OCI-LY1 (cell line): Measurements from ENCODE around the gene TEKT1.

Experiments used
- CTCF ChIP-seq: fragments of 200-600 bp; sonication (generic), shearing (Covaris generic); IDR thresholded peaks from 2 replicates; pipeline ENCODE4 v1.5.1; 2017; ENCODE audit warnings: mild to moderate bottlenecking, antibody characterized with exemption, low read length, moderate library complexity, mixed read lengths
- EZH2 ChIP-seq: fragments of 200-600 bp; sonication (generic), shearing (Covaris generic); IDR thresholded peaks from 2 replicates; pipeline ENCODE4 v1.8.0; 2017; ENCODE audit warnings: borderline replicate concordance, mixed run types, mild to moderate bottlenecking, antibody characterized with exemption, low read length, moderate library complexity, mixed read lengths

GRCh38 chr17:6753006-6753445, 78.5 kb downstream of the TEKT1 start:
- no peak for TF ChIP-seq CTCF
- TF ChIP-seq EZH2, result no peak
